ENCODE data around the gene ZBTB7B. TPM values are rescaled to one million over a fixed set of nuclear protein-coding genes. Genes with fewer than 3 reads are reported as not detected.

The ZBTB7B gene
- total and polyA plus RNA-seq, 9 of the 15 experiments (the other 6 are each of a cell fraction or from before 2014, with no cell fraction given) = 0.04 to 46.5 (median 15.2) TPM

GRCh38 chr1:155000726-155001424 is 1.7 kb upstream of the ZBTB7B start (continued):
- TF ChIP-seq, protein P1, sequence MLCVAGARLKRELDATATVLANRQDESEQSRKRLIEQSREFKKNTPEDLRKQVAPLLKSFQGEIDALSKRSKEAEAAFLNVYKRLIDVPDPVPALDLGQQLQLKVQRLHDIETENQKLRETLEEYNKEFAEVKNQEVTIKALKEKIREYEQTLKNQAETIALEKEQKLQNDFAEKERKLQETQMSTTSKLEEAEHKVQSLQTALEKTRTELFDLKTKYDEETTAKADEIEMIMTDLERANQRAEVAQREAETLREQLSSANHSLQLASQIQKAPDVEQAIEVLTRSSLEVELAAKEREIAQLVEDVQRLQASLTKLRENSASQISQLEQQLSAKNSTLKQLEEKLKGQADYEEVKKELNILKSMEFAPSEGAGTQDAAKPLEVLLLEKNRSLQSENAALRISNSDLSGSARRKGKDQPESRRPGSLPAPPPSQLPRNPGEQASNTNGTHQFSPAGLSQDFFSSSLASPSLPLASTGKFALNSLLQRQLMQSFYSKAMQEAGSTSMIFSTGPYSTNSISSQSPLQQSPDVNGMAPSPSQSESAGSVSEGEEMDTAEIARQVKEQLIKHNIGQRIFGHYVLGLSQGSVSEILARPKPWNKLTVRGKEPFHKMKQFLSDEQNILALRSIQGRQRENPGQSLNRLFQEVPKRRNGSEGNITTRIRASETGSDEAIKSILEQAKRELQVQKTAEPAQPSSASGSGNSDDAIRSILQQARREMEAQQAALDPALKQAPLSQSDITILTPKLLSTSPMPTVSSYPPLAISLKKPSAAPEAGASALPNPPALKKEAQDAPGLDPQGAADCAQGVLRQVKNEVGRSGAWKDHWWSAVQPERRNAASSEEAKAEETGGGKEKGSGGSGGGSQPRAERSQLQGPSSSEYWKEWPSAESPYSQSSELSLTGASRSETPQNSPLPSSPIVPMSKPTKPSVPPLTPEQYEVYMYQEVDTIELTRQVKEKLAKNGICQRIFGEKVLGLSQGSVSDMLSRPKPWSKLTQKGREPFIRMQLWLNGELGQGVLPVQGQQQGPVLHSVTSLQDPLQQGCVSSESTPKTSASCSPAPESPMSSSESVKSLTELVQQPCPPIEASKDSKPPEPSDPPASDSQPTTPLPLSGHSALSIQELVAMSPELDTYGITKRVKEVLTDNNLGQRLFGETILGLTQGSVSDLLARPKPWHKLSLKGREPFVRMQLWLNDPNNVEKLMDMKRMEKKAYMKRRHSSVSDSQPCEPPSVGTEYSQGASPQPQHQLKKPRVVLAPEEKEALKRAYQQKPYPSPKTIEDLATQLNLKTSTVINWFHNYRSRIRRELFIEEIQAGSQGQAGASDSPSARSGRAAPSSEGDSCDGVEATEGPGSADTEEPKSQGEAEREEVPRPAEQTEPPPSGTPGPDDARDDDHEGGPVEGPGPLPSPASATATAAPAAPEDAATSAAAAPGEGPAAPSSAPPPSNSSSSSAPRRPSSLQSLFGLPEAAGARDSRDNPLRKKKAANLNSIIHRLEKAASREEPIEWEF (CRISPR knock-in tag; IDR thresholded peaks at IDR 0.05) = no peak
- TF ChIP-seq BRF1 (IDR thresholded peaks at IDR 0.05; ENCODE audit: borderline replicate concordance, extremely low read depth, insufficient read length) = no peak
- peak; percentile 89 for TF ChIP-seq SP1 (CRISPR knock-in tag; IDR thresholded peaks at IDR 0.05)
- no peak for TF ChIP-seq ZNF133 (CRISPR knock-in tag; IDR thresholded peaks at IDR 0.05)
- peak; percentile 46 for TF ChIP-seq HNRNPLL (IDR thresholded peaks at IDR 0.05; ENCODE audit: low read depth, low read length, poor library complexity, severe bottlenecking)
- no peak for TF ChIP-seq ESRRB (CRISPR knock-in tag; IDR thresholded peaks at IDR 0.05; ENCODE audit: borderline replicate concordance)
- no peak for TF ChIP-seq TFAM (CRISPR knock-in tag; conservative IDR thresholded peaks at IDR 0.05)
- TF ChIP-seq ATF2 (CRISPR knock-in tag; IDR thresholded peaks at IDR 0.05) = no peak
- TF ChIP-seq ZNF609 (CRISPR knock-in tag; IDR thresholded peaks at IDR 0.05; ENCODE audit: borderline replicate concordance) = no peak
- TF ChIP-seq, protein P2, sequence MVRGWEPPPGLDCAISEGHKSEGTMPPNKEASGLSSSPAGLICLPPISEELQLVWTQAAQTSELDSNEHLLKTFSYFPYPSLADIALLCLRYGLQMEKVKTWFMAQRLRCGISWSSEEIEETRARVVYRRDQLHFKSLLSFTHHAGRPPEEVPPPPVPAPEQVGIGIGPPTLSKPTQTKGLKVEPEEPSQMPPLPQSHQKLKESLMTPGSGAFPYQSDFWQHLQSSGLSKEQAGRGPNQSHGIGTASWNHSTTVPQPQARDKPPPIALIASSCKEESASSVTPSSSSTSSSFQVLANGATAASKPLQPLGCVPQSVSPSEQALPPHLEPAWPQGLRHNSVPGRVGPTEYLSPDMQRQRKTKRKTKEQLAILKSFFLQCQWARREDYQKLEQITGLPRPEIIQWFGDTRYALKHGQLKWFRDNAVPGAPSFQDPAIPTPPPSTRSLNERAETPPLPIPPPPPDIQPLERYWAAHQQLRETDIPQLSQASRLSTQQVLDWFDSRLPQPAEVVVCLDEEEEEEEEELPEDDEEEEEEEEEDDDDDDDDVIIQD (CRISPR knock-in tag; IDR thresholded peaks at IDR 0.05) = 0 out of 2 replicates have a peak, but pooled peaks have one; percentile 18
- peak; percentile 85; the same call in 1 of the 2 replicates for TF ChIP-seq ERF (CRISPR knock-in tag; IDR thresholded peaks at IDR 0.05)

Data from K562 (cell line).